ENCODE data around the gene CACNA1C. TPM values are rescaled to one million over a fixed set of nuclear protein-coding genes. Genes with fewer than 3 reads are reported as not detected.

CACNA1C gene
- total RNA-seq, 2 experiments from 2014 or later: 0.05 to 0.08 TPM

DNA sequence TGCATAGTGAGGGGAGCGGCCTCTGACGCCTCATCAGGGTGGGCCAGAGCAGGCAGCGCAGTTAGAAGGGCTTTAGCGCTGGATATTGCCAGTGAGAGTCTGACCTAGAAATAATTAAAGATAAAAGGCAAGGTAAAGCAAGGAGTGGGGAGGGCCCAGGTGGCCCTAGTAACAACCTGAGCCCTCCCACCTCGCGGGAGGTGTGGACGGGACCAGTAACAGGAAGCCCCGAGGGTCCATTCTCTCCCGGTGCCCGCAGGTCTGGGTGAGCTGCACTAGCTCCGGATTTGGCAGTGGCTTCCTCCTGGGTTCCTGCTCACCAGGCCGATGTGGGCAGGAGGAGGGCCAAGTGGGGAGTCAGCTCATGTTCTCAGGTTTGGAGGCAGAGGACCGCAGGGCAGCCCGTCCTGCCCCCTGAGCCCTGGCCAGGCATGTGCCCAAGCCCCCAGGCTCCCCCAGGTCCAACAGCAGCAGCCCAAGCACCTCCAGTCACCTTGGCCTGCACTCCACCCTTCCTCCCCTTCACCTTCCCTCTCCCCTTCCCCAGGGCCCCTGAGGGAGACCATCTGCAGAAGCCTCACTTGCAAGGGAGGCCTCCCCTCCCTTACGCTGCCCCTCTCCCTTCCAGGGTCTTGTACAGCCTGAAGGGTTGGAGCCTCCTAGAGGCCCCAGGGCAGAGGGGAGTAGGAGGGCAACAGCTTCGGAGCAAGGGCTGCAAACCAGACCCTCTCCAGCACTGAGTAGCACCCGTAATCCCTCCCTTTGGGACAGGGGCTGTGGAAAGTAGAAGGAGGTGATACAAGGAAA lies 597.7 kb downstream of the CACNA1C start:
- Histone ChIP-seq H3K27ac (ENCODE audit: low read depth in 1 of 2, low read length in 2 of 2) (no peak overlapping the region), H3K27me3 (ENCODE audit: control insufficient read depth in 1 of 2, insufficient read depth in 2 of 2, low read length in 2 of 2) (peaks cover 2 to 19% of the 10 kb centered on the region in 2 experiments), H3K9me3 (ENCODE audit: control insufficient read depth in 1 of 2, insufficient read depth in 1 of 2, low read length in 2 of 2) (no peaks in the 10 kb centered on the region), H3K36me3 (ENCODE audit: insufficient read depth, low read length) (no peaks in the 10 kb centered on the region), H3K4me3 (ENCODE audit: low read length) (no peak overlapping the region), H3K4me1 (ENCODE audit: insufficient read depth, low read length) (no peaks in the 10 kb centered on the region)
- ChIA-PET POLR2A (no interaction called here), CTCF (no interaction called here)
- intact Hi-C loops (cut with DNase I, micrococcal nuclease): no loop called here
- DNase-seq: peak in 1 of 14 experiments; percentile 17
- Mint-ChIP-seq H3K27ac (no peak overlapping the region), H3K9me3 (no peaks in the 10 kb centered on the region), H3K4me3 (no peak overlapping the region), H3K27me3 (peaks cover 38% of the 10 kb centered on the region), H3K36me3 (ENCODE audit: low read depth) (no peaks in the 10 kb centered on the region), H3K4me1 (ENCODE audit: low read depth) (no peaks in the 10 kb centered on the region)
- TF ChIP-seq, protein P1, sequence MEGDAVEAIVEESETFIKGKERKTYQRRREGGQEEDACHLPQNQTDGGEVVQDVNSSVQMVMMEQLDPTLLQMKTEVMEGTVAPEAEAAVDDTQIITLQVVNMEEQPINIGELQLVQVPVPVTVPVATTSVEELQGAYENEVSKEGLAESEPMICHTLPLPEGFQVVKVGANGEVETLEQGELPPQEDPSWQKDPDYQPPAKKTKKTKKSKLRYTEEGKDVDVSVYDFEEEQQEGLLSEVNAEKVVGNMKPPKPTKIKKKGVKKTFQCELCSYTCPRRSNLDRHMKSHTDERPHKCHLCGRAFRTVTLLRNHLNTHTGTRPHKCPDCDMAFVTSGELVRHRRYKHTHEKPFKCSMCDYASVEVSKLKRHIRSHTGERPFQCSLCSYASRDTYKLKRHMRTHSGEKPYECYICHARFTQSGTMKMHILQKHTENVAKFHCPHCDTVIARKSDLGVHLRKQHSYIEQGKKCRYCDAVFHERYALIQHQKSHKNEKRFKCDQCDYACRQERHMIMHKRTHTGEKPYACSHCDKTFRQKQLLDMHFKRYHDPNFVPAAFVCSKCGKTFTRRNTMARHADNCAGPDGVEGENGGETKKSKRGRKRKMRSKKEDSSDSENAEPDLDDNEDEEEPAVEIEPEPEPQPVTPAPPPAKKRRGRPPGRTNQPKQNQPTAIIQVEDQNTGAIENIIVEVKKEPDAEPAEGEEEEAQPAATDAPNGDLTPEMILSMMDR (IDR thresholded peaks at IDR 0.05): no peak
- no peak for ATAC-seq (ENCODE audit: poor library complexity)

DNA sequence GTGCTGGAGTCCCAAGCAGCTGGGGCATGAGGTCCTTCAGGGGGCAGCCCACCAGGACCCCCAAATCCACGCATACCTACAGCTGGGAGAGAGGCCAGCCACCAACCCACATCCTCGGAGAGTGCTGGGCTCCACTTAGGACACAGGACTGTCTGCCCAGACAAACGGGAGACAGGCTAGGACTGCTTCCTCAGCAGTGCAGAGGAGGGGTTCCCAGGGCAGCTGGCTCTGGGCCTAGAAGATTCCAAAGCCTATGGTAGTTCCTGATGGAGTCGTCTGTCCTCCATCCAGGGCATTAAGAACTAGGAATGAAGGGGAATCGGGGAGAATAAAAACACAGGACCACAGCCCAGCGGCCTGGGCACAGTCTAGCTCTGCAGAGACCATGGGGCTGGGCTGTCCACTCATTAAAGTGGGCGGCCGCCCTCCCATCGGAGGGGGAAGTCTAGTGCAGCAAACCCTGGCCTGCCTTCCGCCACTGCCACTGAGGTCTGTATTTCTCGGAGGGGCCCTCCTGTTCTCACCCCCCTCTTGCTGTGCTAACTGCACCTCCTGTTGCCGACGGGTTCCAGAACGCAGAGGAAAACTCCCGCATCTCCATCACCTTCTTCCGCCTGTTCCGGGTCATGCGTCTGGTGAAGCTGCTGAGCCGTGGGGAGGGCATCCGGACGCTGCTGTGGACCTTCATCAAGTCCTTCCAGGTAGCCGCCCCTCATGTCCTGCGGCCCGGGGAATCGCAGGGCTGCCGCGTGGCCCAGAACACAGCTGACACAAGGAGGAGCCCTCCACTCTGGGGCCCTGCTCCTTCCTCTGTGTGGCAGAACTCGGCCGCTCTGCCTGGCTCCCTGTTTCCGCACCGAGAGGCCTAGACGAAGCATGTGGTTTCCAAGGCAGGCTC lies 598.5 kb downstream of the CACNA1C start:
- ATAC-seq (ENCODE audit: poor library complexity): no peak
- ChIA-PET CTCF (no interaction called here), POLR2A (no interaction called here)
- Histone ChIP-seq H3K36me3 (ENCODE audit: insufficient read depth, low read length) (no peaks in the 10 kb centered on the region), H3K4me3 (ENCODE audit: low read length) (no peak overlapping the region), H3K9me3 (ENCODE audit: control insufficient read depth in 1 of 2, insufficient read depth in 1 of 2, low read length in 2 of 2) (no peaks in the 10 kb centered on the region), H3K27ac (ENCODE audit: low read depth in 1 of 2, low read length in 2 of 2) (no peak overlapping the region), H3K27me3 (ENCODE audit: control insufficient read depth in 1 of 2, insufficient read depth in 2 of 2, low read length in 2 of 2) (peaks cover 2 to 13% of the 10 kb centered on the region in 2 experiments), H3K4me1 (ENCODE audit: insufficient read depth, low read length) (no peaks in the 10 kb centered on the region)
- H3K9me3 Mint-ChIP-seq: no peaks in the 10 kb centered on the region
- TF ChIP-seq, protein P1 (IDR thresholded peaks at IDR 0.05): no peak
- intact Hi-C loops (cut with DNase I, micrococcal nuclease): no loop called here
- no peaks in the 10 kb centered on the region for H3K4me1 Mint-ChIP-seq (ENCODE audit: low read depth)
- peak in 1 of 14 experiments; percentile 11 for DNase-seq
- no peaks in the 10 kb centered on the region for H3K36me3 Mint-ChIP-seq (ENCODE audit: low read depth)
- peaks cover 30% of the 10 kb centered on the region for H3K27me3 Mint-ChIP-seq
- no peak overlapping the region for H3K4me3 Mint-ChIP-seq
- no peak overlapping the region for H3K27ac Mint-ChIP-seq

DNA sequence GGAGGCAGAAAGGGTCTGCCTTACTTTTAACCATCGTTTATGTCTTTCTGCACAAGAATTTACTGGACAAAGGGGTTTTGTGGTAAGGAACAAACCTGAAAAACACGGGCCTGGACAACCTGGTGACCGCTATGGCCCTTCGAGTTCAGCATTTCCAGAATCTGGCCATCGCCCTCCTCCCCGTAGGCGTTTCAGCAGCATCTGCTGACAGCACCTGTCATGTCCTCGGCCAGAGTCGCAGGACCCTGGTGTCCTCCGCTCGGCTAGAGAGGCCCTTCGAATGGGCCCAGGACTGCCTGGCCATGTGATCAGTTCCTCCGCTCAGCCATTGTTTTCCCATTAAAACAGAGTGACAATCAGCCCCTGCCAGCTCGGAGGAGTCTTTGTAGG lies 599.2 kb downstream of the CACNA1C start:
- DNase-seq (no peak), ATAC-seq (ENCODE audit: poor library complexity) (no peak)
- Histone ChIP-seq H3K9me3 (ENCODE audit: control insufficient read depth in 1 of 2, insufficient read depth in 1 of 2, low read length in 2 of 2) (no peaks in the 10 kb centered on the region), H3K27ac (ENCODE audit: low read depth in 1 of 2, low read length in 2 of 2) (no peak overlapping the region), H3K4me1 (ENCODE audit: insufficient read depth, low read length) (no peaks in the 10 kb centered on the region), H3K27me3 (ENCODE audit: control insufficient read depth in 1 of 2, insufficient read depth in 2 of 2, low read length in 2 of 2) (peaks cover 2 to 10% of the 10 kb centered on the region in 2 experiments), H3K36me3 (ENCODE audit: insufficient read depth, low read length) (no peaks in the 10 kb centered on the region), H3K4me3 (ENCODE audit: low read length) (no peak overlapping the region)
- Mint-ChIP-seq H3K27me3 (peaks cover 23% of the 10 kb centered on the region), H3K27ac (no peak overlapping the region), H3K36me3 (ENCODE audit: low read depth) (no peaks in the 10 kb centered on the region), H3K9me3 (no peaks in the 10 kb centered on the region), H3K4me3 (no peak overlapping the region), H3K4me1 (ENCODE audit: low read depth) (no peaks in the 10 kb centered on the region)
- TF ChIP-seq, protein P1 (IDR thresholded peaks at IDR 0.05): no peak
- ChIA-PET CTCF (no interaction called here), POLR2A (no interaction called here)
- intact Hi-C loops (cut with DNase I, micrococcal nuclease): no loop called here

All from CD4-positive, alpha-beta T cell (primary cell).